Gastrocnemius medialis (tissue), 4 donors: ENCODE measurements around the gene CXCR3. TPM values are rescaled to one million over a fixed set of nuclear protein-coding genes. Genes with fewer than 3 reads are reported as not detected.

Experiments used
- ATAC-seq, 2 donors: fragments of 150-250 bp; one replicate each; pipeline ENCODE4 v1.9.1; 2016
- DNase-seq, 2 donors: peaks; one replicate each; pipeline ENCODE4 v3.0.0-alpha.2; 2019
- H3K27ac ChIP-seq, 4 donors: fragments of 200-600 bp; sonication (generic); 1 replicate in 1 of 4; 2 replicates in 3 of 4; pipeline ENCODE4 v1.5.1; 2016 to 2018; ENCODE audit warnings: mild to moderate bottlenecking in 2 of 4, moderate library complexity in 1 of 4
- H3K27me3 ChIP-seq, 3 donors: fragments of 200-600 bp; sonication (generic) in 2 of 3; 1 replicate in 1 of 3; 2 replicates in 2 of 3; pipeline versions ENCODE4 v1.5.1 to v1.6.0; 2016 to 2019; ENCODE audit warnings: mild to moderate bottlenecking in 1 of 3, moderate library complexity in 1 of 3
- H3K36me3 ChIP-seq, 2 donors: fragments of 200-600 bp; sonication (generic) in 1 of 2; one replicate each; pipeline ENCODE4 v1.5.1; 2017 to 2018
- H3K4me1 ChIP-seq, 2 donors: fragments of 200-600 bp; sonication (generic) in 1 of 2; one replicate each; pipeline ENCODE4 v1.5.1; 2016 to 2017; ENCODE audit warnings: mild to moderate bottlenecking in 2 of 2
- H3K4me3 ChIP-seq, 4 donors: fragments of 200-600 bp; sonication (generic) in 3 of 4; 1 replicate in 1 of 4; 2 replicates in 3 of 4; pipeline ENCODE4 v1.5.1; 2016 to 2019; ENCODE audit warnings: mild to moderate bottlenecking in 2 of 4
- H3K9me3 ChIP-seq, 3 donors: fragments of 200-600 bp; sonication (generic) in 2 of 3; 1 replicate in 1 of 3; 2 replicates in 2 of 3; pipeline ENCODE4 v1.5.1; 2016 to 2019
- CTCF ChIP-seq, 5 experiments: fragments of 450-650 bp in 3 of 5; fragments of 200-600 bp in 2 of 5; sonication (generic) in 2 of 5; IDR thresholded peaks in 4 of 5; conservative IDR thresholded peaks in 1 of 5; 1 replicate in 4 of 5; 2 replicates in 1 of 5; pipeline ENCODE4 v1.5.1; 2016 to 2019; ENCODE audit warnings: antibody characterized with exemption in 5 of 5, mild to moderate bottlenecking in 3 of 5, moderate library complexity in 3 of 5
- POLR2A ChIP-seq, 2 donors: fragments of 450-650 bp; IDR thresholded peaks; one replicate each; pipeline ENCODE4 v1.6.1; 2017; ENCODE audit warnings: antibody characterized with exemption in 2 of 2, mild to moderate bottlenecking in 2 of 2, moderate library complexity in 2 of 2
- in situ Hi-C, 4 donors: fragments of 200-750 bp; cut with MboI; loops; one replicate each; pipeline versions ENCODE4 v1.15.0 to v1.8.0; 2017; ENCODE audit warnings: low sequenced_read_pairs in 4 of 4
- intact Hi-C: fragments of 100-400 bp; cut with DNase I; formaldehyde crosslinking; loops from one replicate; pipeline ENCODE4 v1.15.1; 2023; ENCODE audit warnings: low total_unique reads
- total RNA-seq, 4 donors: library from RNA; depleted of rRNA; stranded (reverse); fragments of >200 nt; gene quantifications; one replicate each; pipeline versions ENCODE4 v1.1.0 to v1.2.3, GENCODE V29; 2016

CXCR3 gene
- total RNA-seq, 4 donors from 2014 or later, result not detected

GRCh38 chrX:71619986-71620385 is 1.7 kb upstream of the CXCR3 start:
- ATAC-seq, result no peak
- intact Hi-C loops (no loop called here), in situ Hi-C loops (no loop called here)
- H3K4me3 ChIP-seq, result no peak overlapping the region
- H3K9me3 ChIP-seq, result no peaks in the 10 kb centered on the region
- H3K36me3 ChIP-seq, result no peaks in the 10 kb centered on the region
- no peak overlapping the region for H3K27ac ChIP-seq
- peaks cover 9 to 15% of the 10 kb centered on the region in 2 donors for H3K4me1 ChIP-seq
- no peak for TF ChIP-seq CTCF (IDR thresholded peaks at IDR 0.05 in 4 of 5, conservative IDR thresholded peaks at IDR 0.05 in 1 of 5)
- TF ChIP-seq POLR2A (IDR thresholded peaks at IDR 0.05), result no peak
- no peak for DNase-seq
- no peaks in the 10 kb centered on the region for H3K27me3 ChIP-seq

- Histone ChIP-seq H3K4me1 (peaks cover 9 to 15% of the 10 kb centered on the region in 2 donors), H3K9me3 (no peaks in the 10 kb centered on the region), H3K27ac (no peak overlapping the region), H3K36me3 (no peaks in the 10 kb centered on the region), H3K4me3 (no peak overlapping the region), H3K27me3 (no peaks in the 10 kb centered on the region)
- intact Hi-C loops (no loop called here), in situ Hi-C loops (no loop called here)
- DNase-seq (no peak), ATAC-seq (no peak)
- no peak for TF ChIP-seq POLR2A (IDR thresholded peaks at IDR 0.05)
These were observed 882 bp upstream of the CXCR3 start for GRCh38 chrX:71619193-71619592.

GRCh38 chrX:71618787-71619186 is 476 bp upstream of the CXCR3 start:
- Histone ChIP-seq H3K36me3 (peaks cover 0 to 3% of the 10 kb centered on the region in 2 donors), H3K4me3 (no peak overlapping the region), H3K27ac (no peak overlapping the region), H3K27me3 (no peaks in the 10 kb centered on the region), H3K4me1 (peaks cover 9 to 15% of the 10 kb centered on the region in 2 donors), H3K9me3 (no peaks in the 10 kb centered on the region)
- intact Hi-C loops, result no loop called here
- no peak for TF ChIP-seq CTCF (IDR thresholded peaks at IDR 0.05 in 4 of 5, conservative IDR thresholded peaks at IDR 0.05 in 1 of 5)
- no peak for TF ChIP-seq POLR2A (IDR thresholded peaks at IDR 0.05)
- ATAC-seq (no peak), DNase-seq (no peak)
- in situ Hi-C loops, result no loop called here

- no peak for DNase-seq
- Histone ChIP-seq H3K27ac (no peak overlapping the region), H3K9me3 (no peaks in the 10 kb centered on the region), H3K27me3 (no peaks in the 10 kb centered on the region), H3K4me1 (peaks cover 4 to 7% of the 10 kb centered on the region in 2 donors), H3K36me3 (peaks cover 0 to 13% of the 10 kb centered on the region in 2 donors), H3K4me3 (no peak overlapping the region)
- ATAC-seq, result no peak
- TF ChIP-seq POLR2A (IDR thresholded peaks at IDR 0.05) (no peak), CTCF (IDR thresholded peaks at IDR 0.05 in 4 of 5, conservative IDR thresholded peaks at IDR 0.05 in 1 of 5) (no peak)
- in situ Hi-C loops, result no loop called here
- intact Hi-C loops, result no loop called here
These were observed 569 bp downstream of the CXCR3 start for GRCh38 chrX:71617742-71618141.

GRCh38 chrX:71616672-71617529 is 1.4 kb downstream of the CXCR3 start:
- Histone ChIP-seq H3K9me3 (no peaks in the 10 kb centered on the region), H3K4me1 (peaks cover 0 to under 1% of the 10 kb centered on the region in 2 donors), H3K27ac (no peak overlapping the region), H3K27me3 (no peaks in the 10 kb centered on the region), H3K4me3 (no peak overlapping the region), H3K36me3 (peaks cover 0 to 16% of the 10 kb centered on the region in 2 donors)
- in situ Hi-C loops (no loop called here), intact Hi-C loops (no loop called here)
- TF ChIP-seq CTCF (IDR thresholded peaks at IDR 0.05 in 4 of 5, conservative IDR thresholded peaks at IDR 0.05 in 1 of 5) (no peak), POLR2A (IDR thresholded peaks at IDR 0.05) (no peak)
- ATAC-seq (peak in 1 of 2 donors; percentile 17), DNase-seq (no peak)
